GM18951 (cell line): ENCODE measurements around the gene HUNK.

Experiments
- POLR2A ChIP-seq: IDR thresholded peaks from 4 replicates; pipeline ENCODE4 v1.6.1; 2011; ENCODE audit warnings: mild to moderate bottlenecking; ENCODE audit not compliant: insufficient read length, insufficient read depth; ENCODE audit errors: extremely low read depth
- in situ Hi-C: fragments of 300-500 bp; cut with MboI; formaldehyde crosslinking; loops from one replicate; pipeline ENCODE4 v1.12.0; 2022; ENCODE audit warnings: low sequenced_read_pairs, mixed read lengths, inconsistent platforms; ENCODE audit not compliant: unreplicated experiment

The HUNK gene

GRCh38 chr21:31874812-31875212 is 2.0 kb downstream of the HUNK start:
- no peak for TF ChIP-seq POLR2A
- in situ Hi-C loops = loop anchor here (25.0 kb wide), 1 partner anchor 387 kb away; no protein-coding TSS in a partner anchor

GRCh38 chr21:31875496-31876015 is 2.7 kb downstream of the HUNK start:
- in situ Hi-C loops = no loop called here
- TF ChIP-seq POLR2A = no peak

- no peak for TF ChIP-seq POLR2A
Observed at GRCh38 chr21:31877463-31877957, 4.7 kb downstream of the HUNK start.

GRCh38 chr21:31878831-31879230 is 6.0 kb downstream of the HUNK start:
- no peak for TF ChIP-seq POLR2A
- in situ Hi-C loops = no loop called here

More at GRCh38 chr21:31877463-31877957, 4.7 kb downstream of the HUNK start:
- in situ Hi-C loops = no loop called here

GRCh38 chr21:31879241-31879650 is 6.4 kb downstream of the HUNK start:
- no peak for TF ChIP-seq POLR2A
- in situ Hi-C loops = no loop called here

- no peak for TF ChIP-seq POLR2A
- in situ Hi-C loops = no loop called here
Observed at GRCh38 chr21:31879911-31880310, 7.1 kb downstream of the HUNK start.

- in situ Hi-C loops = no loop called here
- no peak for TF ChIP-seq POLR2A
Observed at GRCh38 chr21:31880816-31881215, 8.0 kb downstream of the HUNK start.

GRCh38 chr21:31882711-31883110 is 9.9 kb downstream of the HUNK start:
- in situ Hi-C loops = no loop called here
- no peak for TF ChIP-seq POLR2A

GRCh38 chr21:31885146-31885545 is 12.3 kb downstream of the HUNK start:
- in situ Hi-C loops = no loop called here
- TF ChIP-seq POLR2A = no peak

GRCh38 chr21:31886915-31887314 is 14.1 kb downstream of the HUNK start:
- in situ Hi-C loops = no loop called here
- no peak for TF ChIP-seq POLR2A

- in situ Hi-C loops = no loop called here
- TF ChIP-seq POLR2A = no peak
Observed at GRCh38 chr21:31887391-31887841, 14.6 kb downstream of the HUNK start.

GRCh38 chr21:31888936-31889371 is 16.1 kb downstream of the HUNK start:
- TF ChIP-seq POLR2A = no peak
- in situ Hi-C loops = no loop called here

- in situ Hi-C loops = no loop called here
- TF ChIP-seq POLR2A = no peak
Observed at GRCh38 chr21:31889460-31889859, 16.6 kb downstream of the HUNK start.

- in situ Hi-C loops = no loop called here
- no peak for TF ChIP-seq POLR2A
Observed at GRCh38 chr21:31892686-31893085, 19.9 kb downstream of the HUNK start.
